C4-2B (cell line): ENCODE data around the gene ARHGAP4.

Experiments
- CTCF ChIP-seq: fragments of 450-650 bp; conservative IDR thresholded peaks from 2 replicates; pipeline ENCODE4 v1.5.1; 2017; ENCODE audit warnings: mild to moderate bottlenecking
- ZFX ChIP-seq: fragments of 450-650 bp; IDR thresholded peaks from 2 replicates; pipeline ENCODE4 v1.6.1; 2017

- no peak for TF ChIP-seq CTCF
- TF ChIP-seq ZFX = no peak
These were observed 33.6 kb upstream of the ARHGAP4 start for GRCh38 chrX:153959649-153960048.
